Kidney (tissue), 14 donors: ENCODE measurements around the gene PPP1R37. TPM values are rescaled to one million over a fixed set of nuclear protein-coding genes. Genes with fewer than 3 reads are reported as not detected.

Experiments
- DNase-seq, 5 donors: peaks; one replicate each; pipeline ENCODE4 v3.0.0-alpha.2; 2013 to 2020
- FAIRE-seq: peaks from 2 replicates; lab custom pipeline; 2012; peaks lifted over from hg19 to GRCh38; lab: Jason Lieb, UNC
- H3K27ac ChIP-seq, 2 donors: one replicate each; pipeline ENCODE4 v1.7.0; 2013; ENCODE audit warnings: low read depth in 2 of 2, low read length in 2 of 2, inconsistent platforms in 1 of 2
- H3K27me3 ChIP-seq: one replicate; pipeline ENCODE4 v1.7.1; 2013; ENCODE audit warnings: low read length, inconsistent platforms; ENCODE audit not compliant: control insufficient read depth, insufficient read depth
- H3K36me3 ChIP-seq, 3 donors: one replicate each; pipeline versions ENCODE4 v1.7.0 to v1.7.1; 2013; ENCODE audit warnings: low read length in 3 of 3, control low read depth in 1 of 3, inconsistent platforms in 1 of 3; ENCODE audit not compliant: insufficient read depth in 3 of 3, control insufficient read depth in 2 of 3
- H3K4me1 ChIP-seq, 3 donors: one replicate each; pipeline versions ENCODE4 v1.7.0 to v1.7.1; 2013; ENCODE audit warnings: low read length in 3 of 3, inconsistent platforms in 1 of 3, low read depth in 1 of 3; ENCODE audit not compliant: control insufficient read depth in 2 of 3, insufficient read depth in 2 of 3
- H3K4me3 ChIP-seq, 3 donors: one replicate each; pipeline versions ENCODE4 v1.7.0 to v1.8.1; 2013; ENCODE audit warnings: low read length in 3 of 3, control low read depth in 1 of 3, inconsistent platforms in 1 of 3
- H3K9ac ChIP-seq, 3 donors: one replicate each; pipeline versions ENCODE4 v1.7.0 to v1.7.1; 2013; ENCODE audit warnings: low read length in 3 of 3, control low read depth in 1 of 3, inconsistent platforms in 1 of 3
- H3K9me3 ChIP-seq, 3 donors: one replicate each; pipeline versions ENCODE4 v1.7.0 to v1.7.1; 2013; ENCODE audit warnings: low read length in 3 of 3, control low read depth in 1 of 3, inconsistent platforms in 1 of 3; ENCODE audit not compliant: control insufficient read depth in 2 of 3, insufficient read depth in 1 of 3
- CTCF ChIP-seq: IDR thresholded peaks from 3 replicates; pipeline ENCODE4 v1.5.1; 2012; ENCODE audit warnings: mild to moderate bottlenecking, moderate library complexity, borderline replicate concordance; ENCODE audit not compliant: insufficient read depth; ENCODE audit errors: extremely low read depth
- intact Hi-C: fragments of 100-400 bp; cut with DNase I; formaldehyde crosslinking; loops from one replicate; pipeline ENCODE4 v1.11.1; 2022
- polyA plus RNA-seq: library from polyadenylated mRNA; stranded (reverse); fragments of 350-450 nt; fragmentation: Illumina TruSeq; extraction: RNeasy Lipid Tissue Mini Kit (QIAGEN cat#74804); gene quantifications from one replicate; pipeline ENCODE4 v1.2.3, GENCODE V29; 2014; ENCODE audit warnings: low read depth, low replicate concordance; ENCODE audit not compliant: insufficient read depth
- total RNA-seq: library from RNA; stranded (reverse); fragmentation: NEBNext Ultra II Directional; extraction: Animal tissue kit (Norgen Biotek cat#: 25700); gene quantifications from one replicate; pipeline ENCODE4 v1.2.1, GENCODE V29; 2021
- donor health status: control.
- donor health status: control.
- donor health status: control.
- donor health status: control.
- donor health status: control.
- donor health status: DM: yes; HTN: yes; CAD: no.
- donor health status: Normal renal cell carcinoma (clear cell type).

Gene PPP1R37
- total and polyA plus RNA-seq, 2 donors from 2014 or later: 21.6 to 33.0 TPM

GRCh38 chr19:45172173-45172572 is 79.2 kb downstream of the PPP1R37 start:
- Histone ChIP-seq H3K9ac (no peak overlapping the region), H3K9me3 (no peaks in the 10 kb centered on the region)
- FAIRE-seq: no peak

GRCh38 chr19:45172611-45173208 is 79.7 kb downstream of the PPP1R37 start:
- Histone ChIP-seq H3K4me3 (no peak overlapping the region), H3K4me1 (peaks cover 0 to 12% (median 4%) of the 10 kb centered on the region in 3 donors), H3K27ac (no peak overlapping the region), H3K27me3 (no peaks in the 10 kb centered on the region), H3K9me3 (no peaks in the 10 kb centered on the region), H3K9ac (no peak overlapping the region), H3K36me3 (peaks cover 0 to 3% (median 0%) of the 10 kb centered on the region in 3 donors)
- FAIRE-seq (no peak), DNase-seq (peak in 1 of 5 donors; percentile 73)
- intact Hi-C loops: no loop called here
- no peak for TF ChIP-seq CTCF

More at GRCh38 chr19:45172173-45172572, 79.2 kb downstream of the PPP1R37 start:
- H3K27me3 ChIP-seq: no peaks in the 10 kb centered on the region
- H3K27ac ChIP-seq: no peak overlapping the region
- intact Hi-C loops: no loop called here
- H3K36me3 ChIP-seq: peaks cover 0 to 3% (median 0%) of the 10 kb centered on the region in 3 donors
- peaks cover 0 to 7% (median 0%) of the 10 kb centered on the region in 3 donors for H3K4me1 ChIP-seq
- TF ChIP-seq CTCF: no peak
- no peak overlapping the region for H3K4me3 ChIP-seq
- DNase-seq: no peak

- DNase-seq (peak in 1 of 5 donors; percentile 30), FAIRE-seq (no peak)
- H3K9me3 ChIP-seq: no peaks in the 10 kb centered on the region
- H3K36me3 ChIP-seq: peaks cover 0 to 3% (median 0%) of the 10 kb centered on the region in 3 donors
- peaks cover 0 to 12% (median 4%) of the 10 kb centered on the region in 3 donors for H3K4me1 ChIP-seq
- no peak for TF ChIP-seq CTCF
- intact Hi-C loops: no loop called here
- no peak overlapping the region for H3K27ac ChIP-seq
- no peak overlapping the region for H3K9ac ChIP-seq
- H3K27me3 ChIP-seq: no peaks in the 10 kb centered on the region
- H3K4me3 ChIP-seq: no peak overlapping the region
These were observed 80.8 kb downstream of the PPP1R37 start for GRCh38 chr19:45173816-45174215.
